SK-N-SH (cell line): ENCODE measurements around the gene KIF6. TPM values are rescaled to one million over a fixed set of nuclear protein-coding genes. Genes with fewer than 3 reads are reported as not detected.
A peak's percentile ranks its signal among the peaks of the same experiment; 100 is the strongest.

Experiments
- CTCF ChIA-PET: fragments of 300-600, 350-600 bp; formaldehyde crosslinking; extraction: SDS; loops from one replicate; lab custom pipeline; 2021; lab: Yijun Ruan, JAX
- POLR2A ChIA-PET: fragments of 350-600 bp; sonication (Branson Sonifier 250); formaldehyde crosslinking; extraction: SDS; loops from one replicate; lab custom pipeline; 2020; ENCODE audit warnings: antibody characterized with exemption, inconsistent platforms; lab: Yijun Ruan, JAX
- DNase-seq: peaks from one replicate; pipeline ENCODE4 v3.0.0; 2012
- H2AFZ ChIP-seq: fragments of 200-600 bp; sonication (generic); 2 replicates; pipeline ENCODE4 v1.8.1; 2016; ENCODE audit warnings: antibody characterized with exemption, mild to moderate bottlenecking, low read depth
- H3F3A ChIP-seq: fragments of 200-600 bp; sonication (generic); replicated peaks from 2 replicates; pipeline ENCODE3; 2016; ENCODE audit warnings: antibody characterized with exemption, mild to moderate bottlenecking; ENCODE audit not compliant: insufficient read depth
- H3K27ac ChIP-seq, 2 experiments: fragments of 200-500 bp in 1 of 2; fragments of 200-600 bp in 1 of 2; sonication (Bioruptor generic) in 1 of 2; sonication (generic), shearing (Covaris generic) in 1 of 2; 2 replicates each; pipeline versions ENCODE4 v1.5.1 to v1.6.1; 2014 to 2016; ENCODE audit warnings: low read depth in 2 of 2, inconsistent platforms in 1 of 2, low read length in 1 of 2, mild to moderate bottlenecking in 1 of 2, mixed read lengths in 1 of 2
- H3K27me3 ChIP-seq: fragments of 200-600 bp; sonication (generic), shearing (Covaris generic); 2 replicates; pipeline ENCODE4 v1.6.1; 2016; ENCODE audit warnings: mixed run types; ENCODE audit not compliant: insufficient read depth
- H3K36me3 ChIP-seq, 2 experiments: fragments of 200-500 bp in 1 of 2; fragments of 200-600 bp in 1 of 2; sonication (Bioruptor generic) in 1 of 2; sonication (generic) in 1 of 2; replicated peaks in 1 of 2; 2 replicates each; pipeline versions ENCODE3 to v1.5.1; 2014 to 2016; ENCODE audit warnings: low read length in 1 of 2, mild to moderate bottlenecking in 1 of 2; ENCODE audit not compliant: insufficient read depth in 2 of 2, control insufficient read depth in 1 of 2
- H3K4me1 ChIP-seq, 2 experiments: fragments of 200-500 bp in 1 of 2; fragments of 200-600 bp in 1 of 2; sonication (Bioruptor generic) in 1 of 2; sonication (generic), shearing (Covaris generic) in 1 of 2; 2 replicates each; pipeline versions ENCODE4 v1.5.1 to v1.6.1; 2014 to 2016; ENCODE audit warnings: low read depth in 1 of 2, low read length in 1 of 2, mixed run types in 1 of 2; ENCODE audit not compliant: insufficient read depth in 2 of 2, control insufficient read depth in 1 of 2
- H3K4me2 ChIP-seq: fragments of 200-600 bp; sonication (generic), shearing (Covaris generic); 2 replicates; pipeline ENCODE4 v1.6.1; 2017; ENCODE audit warnings: mixed run types
- H3K4me3 ChIP-seq, 2 experiments: fragments of 200-500 bp in 1 of 2; fragments of 200-600 bp in 1 of 2; sonication (Bioruptor generic) in 1 of 2; sonication (generic), shearing (Covaris generic) in 1 of 2; 2 replicates each; pipeline versions ENCODE4 v1.5.1 to v1.8.1; 2014 to 2016; ENCODE audit warnings: low read depth in 2 of 2, inconsistent platforms in 1 of 2, low read length in 1 of 2, mild to moderate bottlenecking in 1 of 2, mixed read lengths in 1 of 2, moderate library complexity in 1 of 2
- H3K79me2 ChIP-seq: fragments of 200-600 bp; sonication (generic); 2 replicates; pipeline ENCODE4 v1.8.1; 2017; ENCODE audit warnings: mild to moderate bottlenecking; ENCODE audit not compliant: insufficient read depth
- H3K9ac ChIP-seq: fragments of 200-600 bp; sonication (generic); 2 replicates; pipeline ENCODE4 v1.6.1; 2017; ENCODE audit warnings: mixed run types
- H3K9me2 ChIP-seq: fragments of 200-600 bp; sonication (generic); 2 replicates; pipeline ENCODE4 v1.6.1; 2017; ENCODE audit warnings: mixed run types
- H3K9me3 ChIP-seq: fragments of 200-600 bp; sonication (generic); 2 replicates; pipeline ENCODE4 v1.6.1; 2017; ENCODE audit warnings: mixed run types, mild to moderate bottlenecking, moderate library complexity
- H4K20me1 ChIP-seq: fragments of 200-600 bp; sonication (generic); 2 replicates; pipeline ENCODE4 v1.6.1; 2017; ENCODE audit warnings: mild to moderate bottlenecking, mixed run types; ENCODE audit not compliant: insufficient read depth
- CHD2 ChIP-seq: fragments of 150-350 bp; IDR thresholded peaks from 2 replicates; pipeline ENCODE4 v1.6.1; 2018; ENCODE audit warnings: low read length; ENCODE audit not compliant: partially characterized antibody
- ELF1 ChIP-seq: IDR thresholded peaks from 2 replicates; pipeline ENCODE4 v1.4.0; 2012
- EP300 ChIP-seq, 2 experiments: IDR thresholded peaks; 2 replicates each; pipeline versions ENCODE4 v1.4.0 to v1.6.1; 2012; ENCODE audit warnings: borderline replicate concordance in 1 of 2, low read depth in 1 of 2, low read length in 1 of 2
- EZH2phosphoT487 ChIP-seq: fragments of 200-600 bp; sonication (generic); IDR thresholded peaks from 2 replicates; pipeline ENCODE4 v1.6.1; 2017; ENCODE audit warnings: low read depth, mixed run types, mild to moderate bottlenecking, antibody characterized with exemption, moderate library complexity, borderline replicate concordance
- FOSL2 ChIP-seq: IDR thresholded peaks from 2 replicates; pipeline ENCODE4 v1.4.0; 2012; ENCODE audit warnings: low read depth, mild to moderate bottlenecking, moderate library complexity, borderline replicate concordance
- FOXM1 ChIP-seq: IDR thresholded peaks from 2 replicates; pipeline ENCODE4 v1.4.0; 2012; ENCODE audit warnings: low read depth, mild to moderate bottlenecking
- POLR2AphosphoS5 ChIP-seq: IDR thresholded peaks from 2 replicates; pipeline ENCODE4 v1.6.1; 2012; ENCODE audit warnings: low read depth, low read length
- RCOR1 ChIP-seq: fragments of 150-350 bp; IDR thresholded peaks from 2 replicates; pipeline ENCODE4 v1.6.1; 2017; ENCODE audit warnings: antibody characterized with exemption, low read length
- RFX5 ChIP-seq: IDR thresholded peaks from 2 replicates; pipeline ENCODE4 v1.6.1; 2012; ENCODE audit warnings: mild to moderate bottlenecking, improper control_type of control experiment, low read length
- RXRA ChIP-seq: IDR thresholded peaks from 2 replicates; pipeline ENCODE4 v1.4.0; 2012; ENCODE audit warnings: low read depth, mild to moderate bottlenecking, borderline replicate concordance
- SIN3A ChIP-seq: IDR thresholded peaks from 2 replicates; pipeline ENCODE4 v1.6.1; 2012; ENCODE audit warnings: low read depth, mild to moderate bottlenecking, low read length, moderate library complexity, borderline replicate concordance
- WGBS: methylation state at CpG from one replicate; pipeline ENCODE4 v1.1.6; 2017; ENCODE audit warnings: low lambda C conversion rate; 5-methylcytosine and 5-hydroxymethylcytosine counted together
- polyA plus RNA-seq, 3 experiments: library from polyadenylated mRNA; depleted of rRNA; stranded (reverse); fragments of >200 nt; gene quantifications; 2 replicates each; pipeline ENCODE4 v1.2.3, GENCODE V29; 2012
- TF ChIP-seq, protein P1 (sequence below): IDR thresholded peaks from 2 replicates; pipeline ENCODE4; 2012
- TF ChIP-seq, protein P2 (sequence below): fragments of 200-600 bp; sonication (generic); IDR thresholded peaks from 2 replicates; pipeline ENCODE4 v1.6.1; 2017; ENCODE audit warnings: antibody characterized with exemption, mild to moderate bottlenecking, moderate library complexity

The KIF6 gene
- polyA plus RNA-seq, 1 of the 3 experiments (the other 2 are of a cell fraction), result 0.13 TPM

DNA sequence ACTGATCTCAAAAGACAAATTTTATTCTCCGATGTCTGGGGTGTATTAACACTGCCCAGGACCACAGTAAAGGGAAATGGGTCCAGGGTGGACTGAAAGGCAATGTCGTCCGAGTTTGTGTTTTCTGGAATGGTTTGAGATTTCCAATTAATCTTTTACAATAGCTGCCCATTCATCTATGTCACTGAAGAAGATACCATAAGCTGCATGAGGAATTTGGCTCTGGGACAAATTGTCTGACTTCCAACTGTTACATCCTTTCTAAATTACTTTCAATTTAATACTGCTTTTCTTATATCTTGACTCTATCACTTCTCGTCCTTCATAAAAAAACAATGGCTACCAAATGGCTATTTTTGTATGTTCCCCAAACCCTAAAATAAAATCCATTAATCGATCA is 272.0 kb downstream of the KIF6 start (continued):
- TF ChIP-seq CHD2 (no peak), EP300 (IDR thresholded peaks at IDR 0.05; ENCODE audit: borderline replicate concordance in 1 of 2, low read depth in 1 of 2, low read length in 1 of 2) (no peak)

DNA sequence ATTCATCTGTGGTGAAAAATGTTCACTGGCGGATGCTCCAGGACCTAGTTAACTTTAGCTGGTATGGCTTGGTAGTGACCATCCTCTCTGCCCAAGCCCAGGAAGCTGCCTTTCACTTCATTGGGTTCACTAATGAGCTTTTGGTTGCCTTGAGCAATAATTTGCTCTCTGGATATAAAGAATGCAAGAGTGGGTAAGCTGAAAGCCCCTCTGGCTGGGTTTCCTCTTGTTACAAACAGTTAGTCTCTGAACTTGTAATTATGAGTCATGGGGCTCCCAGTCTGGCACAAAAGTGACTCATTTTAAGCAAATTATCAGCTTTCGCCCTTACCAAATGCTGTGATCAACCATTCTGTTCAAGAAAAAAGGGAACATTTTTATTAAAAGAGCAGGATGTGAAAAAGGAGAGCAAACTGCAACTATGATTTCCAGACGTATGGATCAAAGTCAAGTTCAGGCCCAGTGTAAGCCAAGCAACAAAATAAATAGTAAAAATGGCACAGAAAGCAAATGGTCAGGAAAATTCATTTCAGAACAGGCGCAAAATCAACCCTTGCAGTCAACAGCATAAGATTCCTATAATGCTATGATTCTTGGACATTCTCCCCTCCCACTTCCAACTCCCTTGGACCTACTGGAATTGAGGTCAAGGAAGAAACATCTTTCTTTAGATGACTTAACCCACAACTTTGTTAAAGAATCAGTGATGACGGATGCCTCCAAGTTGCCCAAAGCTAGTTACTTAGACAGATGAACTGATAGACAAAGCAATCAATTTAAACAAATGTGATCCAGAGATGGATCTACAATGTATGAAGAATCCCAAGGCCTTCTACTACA is 272.7 kb downstream of the KIF6 start:
- H2AFZ ChIP-seq, result no peak overlapping the region
- no peaks in the 10 kb centered on the region for H3F3A ChIP-seq
- H3K9me2 ChIP-seq, result no peaks in the 10 kb centered on the region
- H3K36me3 ChIP-seq, result no peaks in the 10 kb centered on the region
- TF ChIP-seq EZH2phosphoT487, result no peak
- no peak for TF ChIP-seq ELF1
- no peak for TF ChIP-seq RCOR1
- TF ChIP-seq, protein P1, sequence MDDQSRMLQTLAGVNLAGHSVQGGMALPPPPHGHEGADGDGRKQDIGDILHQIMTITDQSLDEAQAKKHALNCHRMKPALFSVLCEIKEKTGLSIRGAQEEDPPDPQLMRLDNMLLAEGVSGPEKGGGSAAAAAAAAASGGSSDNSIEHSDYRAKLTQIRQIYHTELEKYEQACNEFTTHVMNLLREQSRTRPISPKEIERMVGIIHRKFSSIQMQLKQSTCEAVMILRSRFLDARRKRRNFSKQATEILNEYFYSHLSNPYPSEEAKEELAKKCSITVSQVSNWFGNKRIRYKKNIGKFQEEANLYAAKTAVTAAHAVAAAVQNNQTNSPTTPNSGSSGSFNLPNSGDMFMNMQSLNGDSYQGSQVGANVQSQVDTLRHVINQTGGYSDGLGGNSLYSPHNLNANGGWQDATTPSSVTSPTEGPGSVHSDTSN, result no peak
- TF ChIP-seq FOSL2, result no peak
- TF ChIP-seq RXRA, result no peak
- TF ChIP-seq SIN3A, result no peak
- no peak for TF ChIP-seq FOXM1
- TF ChIP-seq RFX5, result no peak
- TF ChIP-seq POLR2AphosphoS5, result no peak
- TF ChIP-seq, all 33 proteins: peak for 0
- Histone ChIP-seq H3K27ac (no peak overlapping the region), H3K79me2 (no peaks in the 10 kb centered on the region), H3K9me3 (no peaks in the 10 kb centered on the region), H3K4me2 (no peak overlapping the region), H4K20me1 (no peaks in the 10 kb centered on the region), H3K4me1 (peaks cover 0 to 6% of the 10 kb centered on the region in 2 experiments; a peak in 1 of 4 replicates), H3K9ac (no peak overlapping the region), H3K27me3 (no peaks in the 10 kb centered on the region), H3K4me3 (no peak overlapping the region)
- ChIA-PET POLR2A (interaction anchor here (0.5 kb wide), 1 partner anchor 1658 kb away, joined by 4 read pairs; no protein-coding TSS in a partner anchor), CTCF (interaction anchor here (0.6 to 1.0 kb wide), 4 partner anchors 12 to 107 kb away, joined by 3 to 5 read pairs (median 4); no protein-coding TSS in a partner anchor)
- DNase-seq, result no peak
- 47% methylated on average over 5 of the region's 5 CpGs for WGBS

DNA sequence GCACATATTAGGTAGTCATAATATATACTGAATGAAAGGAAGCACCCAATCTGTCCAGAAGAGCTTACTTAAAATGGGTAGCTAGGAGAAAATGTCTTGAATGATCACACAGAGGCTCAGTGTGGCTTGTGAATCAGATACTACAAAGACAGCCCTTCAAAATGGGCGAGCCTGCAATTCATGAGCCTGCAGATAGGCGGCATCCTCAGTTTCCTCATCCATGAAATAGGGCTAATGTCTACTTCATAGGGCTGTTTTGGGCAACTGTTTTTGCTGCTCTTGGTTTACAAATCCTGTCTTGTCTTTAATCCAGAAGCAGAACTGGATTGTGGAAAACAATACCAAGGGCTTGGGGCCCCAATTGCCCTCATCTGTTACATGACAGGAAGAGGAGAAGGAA is 273.4 kb downstream of the KIF6 start:
- Histone ChIP-seq H2AFZ (no peak overlapping the region), H3K27me3 (no peaks in the 10 kb centered on the region), H3K36me3 (no peaks in the 10 kb centered on the region), H3K4me1 (peaks cover 0 to 6% of the 10 kb centered on the region in 2 experiments; a peak in 1 of 4 replicates), H4K20me1 (no peaks in the 10 kb centered on the region), H3K9ac (no peak overlapping the region), H3K27ac (no peak overlapping the region), H3K4me2 (no peak overlapping the region), H3K79me2 (no peaks in the 10 kb centered on the region), H3K9me2 (no peaks in the 10 kb centered on the region), H3F3A (no peaks in the 10 kb centered on the region), H3K4me3 (no peak overlapping the region), H3K9me3 (no peaks in the 10 kb centered on the region)
- POLR2A ChIA-PET, result interaction anchor here (0.5 kb wide), 1 partner anchor 1659 kb away, joined by 4 read pairs; no protein-coding TSS in a partner anchor
- DNase-seq, result no peak
- CTCF ChIA-PET, result interaction anchor here (0.6 to 1.0 kb wide), 5 partner anchors 11 to 108 kb away, joined by 3 to 5 read pairs (median 3); no protein-coding TSS in a partner anchor
- TF ChIP-seq RFX5, result no peak
- TF ChIP-seq, protein P2, sequence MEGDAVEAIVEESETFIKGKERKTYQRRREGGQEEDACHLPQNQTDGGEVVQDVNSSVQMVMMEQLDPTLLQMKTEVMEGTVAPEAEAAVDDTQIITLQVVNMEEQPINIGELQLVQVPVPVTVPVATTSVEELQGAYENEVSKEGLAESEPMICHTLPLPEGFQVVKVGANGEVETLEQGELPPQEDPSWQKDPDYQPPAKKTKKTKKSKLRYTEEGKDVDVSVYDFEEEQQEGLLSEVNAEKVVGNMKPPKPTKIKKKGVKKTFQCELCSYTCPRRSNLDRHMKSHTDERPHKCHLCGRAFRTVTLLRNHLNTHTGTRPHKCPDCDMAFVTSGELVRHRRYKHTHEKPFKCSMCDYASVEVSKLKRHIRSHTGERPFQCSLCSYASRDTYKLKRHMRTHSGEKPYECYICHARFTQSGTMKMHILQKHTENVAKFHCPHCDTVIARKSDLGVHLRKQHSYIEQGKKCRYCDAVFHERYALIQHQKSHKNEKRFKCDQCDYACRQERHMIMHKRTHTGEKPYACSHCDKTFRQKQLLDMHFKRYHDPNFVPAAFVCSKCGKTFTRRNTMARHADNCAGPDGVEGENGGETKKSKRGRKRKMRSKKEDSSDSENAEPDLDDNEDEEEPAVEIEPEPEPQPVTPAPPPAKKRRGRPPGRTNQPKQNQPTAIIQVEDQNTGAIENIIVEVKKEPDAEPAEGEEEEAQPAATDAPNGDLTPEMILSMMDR, result peak; percentile 39
- WGBS, result 17% methylated on average over 2 of the region's 2 CpGs
